ENCODE data around the gene NPHP3. TPM values are rescaled to one million over a fixed set of nuclear protein-coding genes. Genes with fewer than 3 reads are reported as not detected.

NPHP3 gene
- polyA plus RNA-seq, 1 of the 3 experiments (the other 2 are of a cell fraction): 19.0 TPM

DNA sequence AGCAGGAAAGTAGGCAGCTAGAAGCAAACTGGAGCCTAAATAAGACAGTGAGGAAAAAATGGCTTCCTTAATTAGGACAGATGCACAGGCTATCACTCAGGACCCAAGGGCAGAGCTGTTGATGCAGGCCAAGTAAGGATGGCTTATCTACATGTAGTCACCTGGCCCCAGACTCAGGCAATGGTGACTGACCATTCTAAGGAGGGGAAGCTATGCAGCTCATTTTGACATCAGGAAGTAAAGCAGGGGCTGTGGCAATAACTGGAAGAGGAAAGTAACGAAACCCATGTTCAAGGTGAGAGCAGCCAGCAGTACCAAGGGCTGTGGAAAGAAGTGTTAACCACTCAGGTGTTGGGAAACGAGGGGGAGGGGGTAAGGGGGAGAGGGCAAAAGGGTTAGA is 78.8 kb downstream of the NPHP3 start:
- no peak for TF ChIP-seq FOXJ3 (CRISPR knock-in tag; IDR thresholded peaks at IDR 0.05)
- no peak for TF ChIP-seq SIN3A (IDR thresholded peaks at IDR 0.05; ENCODE audit: borderline replicate concordance, low read depth, low read length)
- TF ChIP-seq IRF3 (IDR thresholded peaks at IDR 0.05; ENCODE audit: low read depth, low read length): no peak
- TF ChIP-seq MEF2A (IDR thresholded peaks at IDR 0.05; ENCODE audit: borderline replicate concordance, low read depth): no peak
- TF ChIP-seq FOXM1 (IDR thresholded peaks at IDR 0.05; ENCODE audit: low read depth): no peak
- TF ChIP-seq EP300 (IDR thresholded peaks at IDR 0.05; ENCODE audit: borderline replicate concordance in 1 of 2, low read depth in 1 of 2, low read length in 1 of 2): no peak
- no peak for TF ChIP-seq PBX3 (IDR thresholded peaks at IDR 0.05)
- no peak for TF ChIP-seq MAX (IDR thresholded peaks at IDR 0.05; ENCODE audit: low read depth)
- TF ChIP-seq POLR2AphosphoS5 (IDR thresholded peaks at IDR 0.05; ENCODE audit: low read depth, low read length): no peak
- TF ChIP-seq, protein P1, sequence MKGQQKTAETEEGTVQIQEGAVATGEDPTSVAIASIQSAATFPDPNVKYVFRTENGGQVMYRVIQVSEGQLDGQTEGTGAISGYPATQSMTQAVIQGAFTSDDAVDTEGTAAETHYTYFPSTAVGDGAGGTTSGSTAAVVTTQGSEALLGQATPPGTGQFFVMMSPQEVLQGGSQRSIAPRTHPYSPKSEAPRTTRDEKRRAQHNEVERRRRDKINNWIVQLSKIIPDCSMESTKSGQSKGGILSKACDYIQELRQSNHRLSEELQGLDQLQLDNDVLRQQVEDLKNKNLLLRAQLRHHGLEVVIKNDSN (IDR thresholded peaks at IDR 0.05; ENCODE audit: borderline replicate concordance, low read depth): no peak
- TF ChIP-seq NRF1 (IDR thresholded peaks at IDR 0.05; ENCODE audit: low read depth, low read length): no peak
- no peak for TF ChIP-seq TAF1 (IDR thresholded peaks at IDR 0.05; ENCODE audit: borderline replicate concordance, low read depth, low read length)
- TF ChIP-seq GATA2 (CRISPR knock-in tag; IDR thresholded peaks at IDR 0.05): no peak
- TF ChIP-seq GABPA (IDR thresholded peaks at IDR 0.05; ENCODE audit: low read depth): no peak
- TF ChIP-seq JUND (IDR thresholded peaks at IDR 0.05): no peak
- TF ChIP-seq ELF1 (IDR thresholded peaks at IDR 0.05): no peak
- no peak for TF ChIP-seq FOSL2 (IDR thresholded peaks at IDR 0.05; ENCODE audit: borderline replicate concordance, low read depth)
- no peak for TF ChIP-seq CTCF (IDR thresholded peaks at IDR 0.05)
- no peak for TF ChIP-seq REST (IDR thresholded peaks at IDR 0.05; ENCODE audit: low read depth, low read length)
- H3K79me2 ChIP-seq (ENCODE audit: insufficient read depth): no peaks in the 10 kb centered on the region
- H3K9ac ChIP-seq: no peak overlapping the region
- peaks cover 3 to 21% of the 10 kb centered on the region in 2 experiments for H3K36me3 ChIP-seq (replicated peaks in 1 of 2; ENCODE audit: control insufficient read depth in 1 of 2, insufficient read depth in 2 of 2, low read length in 1 of 2)
- no peak for DNase-seq
- POLR2A ChIA-PET: interaction anchor here (1.6 kb wide), 2 partner anchors 16 to 17 kb away, joined by 3 to 6 read pairs; partner anchors contain the start of genes ACAD11 and UBA5
- H3K4me2 ChIP-seq: no peak overlapping the region
- no peaks in the 10 kb centered on the region for H3K27me3 ChIP-seq (ENCODE audit: insufficient read depth)
- H3K4me1 ChIP-seq (ENCODE audit: control insufficient read depth in 1 of 2, insufficient read depth in 2 of 2, low read depth in 1 of 2, low read length in 1 of 2): peaks cover 0 to 2% of the 10 kb centered on the region in 2 experiments; a peak in 3 of 4 replicates
- no peak overlapping the region for H3K4me3 ChIP-seq (ENCODE audit: low read depth in 2 of 2, low read length in 1 of 2)
- CTCF ChIA-PET: interaction anchor here (0.6 to 6.8 kb wide), 24 partner anchors 8 to 393 kb away, joined by 3 to 121 read pairs (median 6); partner anchors contain the start of gene ACAD11
- H3K9me2 ChIP-seq: no peaks in the 10 kb centered on the region
- H3K9me3 ChIP-seq: no peaks in the 10 kb centered on the region
- H3F3A ChIP-seq (replicated peaks; ENCODE audit: insufficient read depth): no peaks in the 10 kb centered on the region
- no peak overlapping the region for H3K27ac ChIP-seq (ENCODE audit: low read depth in 2 of 2, low read length in 1 of 2)
- H2AFZ ChIP-seq (ENCODE audit: low read depth): no peak overlapping the region
- H4K20me1 ChIP-seq (ENCODE audit: insufficient read depth): no peaks in the 10 kb centered on the region
- 55% methylated on average over 2 of the region's 2 CpGs for WGBS (ENCODE audit: low lambda C conversion rate)
